ENCODE data around the gene SLC17A2. TPM values are rescaled to one million over a fixed set of nuclear protein-coding genes. Genes with fewer than 3 reads are reported as not detected.

The SLC17A2 gene
- total and polyA plus RNA-seq, 2 of the 13 experiments (the other 11 are each of a cell fraction or from before 2014, with no cell fraction given), result 11.2 to 32.4 TPM

DNA sequence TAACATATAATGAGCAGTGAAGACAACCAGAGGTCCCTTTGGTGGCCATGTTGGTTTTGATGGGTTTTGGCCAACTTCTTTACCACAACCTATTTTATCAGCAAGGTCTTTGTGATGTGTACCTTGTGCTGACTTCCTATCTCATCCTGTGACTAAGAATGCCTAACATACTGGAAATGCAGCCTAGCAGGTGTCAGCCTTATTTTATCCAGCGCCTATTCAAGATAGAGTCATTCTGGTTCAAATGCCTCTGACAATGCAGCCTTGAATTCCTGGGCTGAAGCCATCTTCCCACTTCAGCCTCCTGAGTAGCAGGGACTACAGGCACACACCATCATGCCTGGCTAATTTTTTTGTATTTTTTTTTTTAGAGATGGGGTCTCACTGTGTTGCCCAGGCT is 24.3 kb upstream of the SLC17A2 start (continued):
- no peak for TF ChIP-seq DPF2 (CRISPR knock-in tag; IDR thresholded peaks at IDR 0.05; ENCODE audit: borderline replicate concordance, low read depth)

DNA sequence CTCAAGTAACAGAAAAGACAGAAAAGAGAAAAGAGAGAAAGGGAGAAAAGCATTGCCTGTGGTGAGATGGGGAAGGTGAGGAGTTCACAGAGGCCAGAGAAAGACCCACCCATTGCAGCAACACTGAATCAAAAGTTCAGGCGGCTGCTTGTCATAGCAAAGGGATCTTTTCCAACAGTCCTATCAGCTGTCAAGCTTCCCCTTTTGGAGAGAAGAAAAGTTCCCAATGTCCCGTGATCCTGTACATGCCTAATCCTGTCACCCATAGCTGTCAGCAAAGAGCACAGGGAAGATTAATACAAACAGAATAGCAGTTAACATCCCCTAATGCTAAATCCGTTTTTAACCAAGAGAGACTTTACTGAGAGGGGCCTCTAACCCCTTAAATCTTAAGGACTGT is 23.2 kb upstream of the SLC17A2 start:
- intact Hi-C loops (cut with micrococcal nuclease; ENCODE audit: unreplicated experiment), result no loop called here
- no peak overlapping the region for H3K9ac ChIP-seq (ENCODE audit: insufficient read depth, low read depth, low read length)
- no peaks in the 10 kb centered on the region for H3K79me2 ChIP-seq (ENCODE audit: insufficient read depth, low read length)
- H4K20me1 ChIP-seq (ENCODE audit: insufficient read depth, low read length), result no peaks in the 10 kb centered on the region
- no peak overlapping the region for H3K27ac ChIP-seq (ENCODE audit: extremely low read length, insufficient read depth, low read length)
- H3K36me3 ChIP-seq (replicated peaks in 1 of 2; ENCODE audit: control insufficient read depth in 1 of 2, insufficient read depth in 2 of 2, low read length in 2 of 2), result no peaks in the 10 kb centered on the region
- ChIA-PET POLR2A (no interaction called here), CTCF (ENCODE audit: low intra/inter-chr PET ratio, low total read pairs) (no interaction called here)
- in situ Hi-C loops (cut with HindIII; ENCODE audit: extremely low pct_ligation_motif_present, low pct_unique_long_range_greater_than_20kb), result no loop called here
- no peak overlapping the region for H3K4me2 ChIP-seq (ENCODE audit: low read depth, low read length)
- no peak for TF ChIP-seq ZSCAN21 (CRISPR knock-in tag; IDR thresholded peaks at IDR 0.05; ENCODE audit: borderline replicate concordance)
- TF ChIP-seq, protein P1, sequence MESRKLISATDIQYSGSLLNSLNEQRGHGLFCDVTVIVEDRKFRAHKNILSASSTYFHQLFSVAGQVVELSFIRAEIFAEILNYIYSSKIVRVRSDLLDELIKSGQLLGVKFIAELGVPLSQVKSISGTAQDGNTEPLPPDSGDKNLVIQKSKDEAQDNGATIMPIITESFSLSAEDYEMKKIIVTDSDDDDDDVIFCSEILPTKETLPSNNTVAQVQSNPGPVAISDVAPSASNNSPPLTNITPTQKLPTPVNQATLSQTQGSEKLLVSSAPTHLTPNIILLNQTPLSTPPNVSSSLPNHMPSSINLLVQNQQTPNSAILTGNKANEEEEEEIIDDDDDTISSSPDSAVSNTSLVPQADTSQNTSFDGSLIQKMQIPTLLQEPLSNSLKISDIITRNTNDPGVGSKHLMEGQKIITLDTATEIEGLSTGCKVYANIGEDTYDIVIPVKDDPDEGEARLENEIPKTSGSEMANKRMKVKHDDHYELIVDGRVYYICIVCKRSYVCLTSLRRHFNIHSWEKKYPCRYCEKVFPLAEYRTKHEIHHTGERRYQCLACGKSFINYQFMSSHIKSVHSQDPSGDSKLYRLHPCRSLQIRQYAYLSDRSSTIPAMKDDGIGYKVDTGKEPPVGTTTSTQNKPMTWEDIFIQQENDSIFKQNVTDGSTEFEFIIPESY (CRISPR knock-in tag; IDR thresholded peaks at IDR 0.05), result no peak
- no peak for TF ChIP-seq REPIN1 (CRISPR knock-in tag; IDR thresholded peaks at IDR 0.05; ENCODE audit: borderline replicate concordance, low read depth)
- TF ChIP-seq HES4 (CRISPR knock-in tag; IDR thresholded peaks at IDR 0.05; ENCODE audit: borderline replicate concordance), result no peak
- TF ChIP-seq ZNF282 (IDR thresholded peaks at IDR 0.05; ENCODE audit: partially characterized antibody), result no peak
- no peak for TF ChIP-seq ZNF337 (CRISPR knock-in tag; IDR thresholded peaks at IDR 0.05; ENCODE audit: borderline replicate concordance, low read depth)
- TF ChIP-seq ZNF563 (CRISPR knock-in tag; IDR thresholded peaks at IDR 0.05), result no peak
- no peak for TF ChIP-seq ZNF225 (CRISPR knock-in tag; IDR thresholded peaks at IDR 0.05)
- no peak for TF ChIP-seq ETV6 (CRISPR knock-in tag; conservative IDR thresholded peaks at IDR 0.05)
- TF ChIP-seq ZZZ3 (CRISPR knock-in tag; IDR thresholded peaks at IDR 0.05; ENCODE audit: borderline replicate concordance), result no peak
- no peak for TF ChIP-seq RBAK (CRISPR knock-in tag; IDR thresholded peaks at IDR 0.05)
- TF ChIP-seq, protein P2, sequence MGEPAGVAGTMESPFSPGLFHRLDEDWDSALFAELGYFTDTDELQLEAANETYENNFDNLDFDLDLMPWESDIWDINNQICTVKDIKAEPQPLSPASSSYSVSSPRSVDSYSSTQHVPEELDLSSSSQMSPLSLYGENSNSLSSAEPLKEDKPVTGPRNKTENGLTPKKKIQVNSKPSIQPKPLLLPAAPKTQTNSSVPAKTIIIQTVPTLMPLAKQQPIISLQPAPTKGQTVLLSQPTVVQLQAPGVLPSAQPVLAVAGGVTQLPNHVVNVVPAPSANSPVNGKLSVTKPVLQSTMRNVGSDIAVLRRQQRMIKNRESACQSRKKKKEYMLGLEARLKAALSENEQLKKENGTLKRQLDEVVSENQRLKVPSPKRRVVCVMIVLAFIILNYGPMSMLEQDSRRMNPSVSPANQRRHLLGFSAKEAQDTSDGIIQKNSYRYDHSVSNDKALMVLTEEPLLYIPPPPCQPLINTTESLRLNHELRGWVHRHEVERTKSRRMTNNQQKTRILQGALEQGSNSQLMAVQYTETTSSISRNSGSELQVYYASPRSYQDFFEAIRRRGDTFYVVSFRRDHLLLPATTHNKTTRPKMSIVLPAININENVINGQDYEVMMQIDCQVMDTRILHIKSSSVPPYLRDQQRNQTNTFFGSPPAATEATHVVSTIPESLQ (CRISPR knock-in tag; conservative IDR thresholded peaks at IDR 0.05), result no peak
- TF ChIP-seq ZNF460 (CRISPR knock-in tag; IDR thresholded peaks at IDR 0.05; ENCODE audit: borderline replicate concordance), result no peak
- TF ChIP-seq PLRG1 (conservative IDR thresholded peaks at IDR 0.05), result no peak
- TF ChIP-seq ZFP41 (CRISPR knock-in tag; IDR thresholded peaks at IDR 0.05; ENCODE audit: borderline replicate concordance), result no peak
- DNase-seq (ENCODE audit: low spot score) (no peak), FAIRE-seq (no peak), ATAC-seq (no peak)
- no TSS peak for BruUV-seq (replicated peaks)
- H3K27me3 ChIP-seq (ENCODE audit: control insufficient read depth in 1 of 2, insufficient read depth in 2 of 2, low read length in 2 of 2), result no peaks in the 10 kb centered on the region
- WGBS (ENCODE audit: low lambda C conversion rate), result 50% methylated on average over 3 of the region's 3 CpGs
- H3K4me1 ChIP-seq (ENCODE audit: insufficient read depth, low read length), result peaks cover 29% of the 10 kb centered on the region
- H2AFZ ChIP-seq (ENCODE audit: low read length), result no peak overlapping the region
- H3K4me3 ChIP-seq (replicated peaks in 1 of 3; ENCODE audit: insufficient read depth in 1 of 3, low read depth in 2 of 3, low read length in 3 of 3), result no peak overlapping the region
- peaks cover 2% of the 10 kb centered on the region for H3K9me3 ChIP-seq (ENCODE audit: low read length)
